HG03571 (cell line): Measurements from ENCODE around the gene SIGLECL1.

ENCODE experiments used
- ATAC-seq: cut with Tn5 transposase; IDR thresholded peaks from one replicate; pipeline ENCODE4 v1.9.1; 2021; ENCODE audit not compliant: unreplicated experiment

SIGLECL1 gene

GRCh38 chr19:51252306-51253079 lies 1.6 kb downstream of the SIGLECL1 start:
- ATAC-seq: no peak

DNA sequence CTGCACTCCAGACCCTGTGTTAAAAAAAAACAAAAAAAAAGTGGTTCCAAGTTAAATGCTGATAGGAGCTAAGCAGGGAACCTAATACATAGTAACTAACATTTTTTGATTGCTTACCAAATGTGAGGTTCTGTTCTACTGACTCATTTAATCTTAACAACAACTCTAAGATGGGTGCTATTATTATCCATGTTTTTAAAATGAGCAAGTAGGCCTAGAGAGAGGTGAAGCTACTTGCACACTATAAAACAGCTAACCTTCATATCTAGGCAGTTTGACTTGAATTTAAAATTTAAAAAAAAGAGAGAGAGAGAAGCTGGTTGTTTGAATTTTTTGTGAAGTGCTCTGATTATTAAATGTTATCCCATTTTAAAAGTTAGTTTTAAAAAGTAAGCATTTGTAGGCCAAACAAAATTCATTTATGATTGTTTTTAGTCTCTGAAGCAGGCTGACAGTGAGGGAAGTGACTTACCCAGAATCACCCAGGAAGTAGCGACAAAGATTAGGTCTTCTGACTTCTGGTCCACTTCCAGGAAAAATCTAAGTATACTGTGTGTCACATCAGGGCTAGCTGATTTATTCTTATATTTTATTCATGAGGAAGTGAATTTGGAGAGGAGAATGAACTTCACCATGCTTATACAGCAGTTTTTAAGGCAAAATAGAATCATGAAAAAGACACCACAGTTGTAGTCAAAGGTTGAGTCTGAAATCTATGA lies 2.4 kb downstream of the SIGLECL1 start:
- ATAC-seq: no peak

GRCh38 chr19:51256155-51256625 lies 5.3 kb downstream of the SIGLECL1 start:
- no peak for ATAC-seq

DNA sequence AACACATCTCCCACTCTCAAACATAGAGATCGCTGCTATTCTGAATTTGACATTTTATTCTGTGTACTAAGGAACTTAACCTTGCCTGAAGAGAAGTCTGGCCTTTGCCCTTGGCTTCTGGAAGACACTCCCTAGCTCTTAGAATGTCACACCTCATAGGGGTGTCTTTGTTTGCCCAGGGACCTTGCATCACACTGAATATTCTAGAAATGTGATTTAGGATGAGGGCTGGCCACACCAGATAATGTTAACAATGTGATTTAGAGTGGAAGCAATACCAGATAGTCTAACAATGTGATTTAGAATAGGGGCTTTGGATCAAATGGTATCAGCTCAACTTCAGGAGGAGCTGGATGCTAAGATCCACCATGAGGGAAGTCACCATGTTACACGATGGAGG lies 6.6 kb downstream of the SIGLECL1 start:
- no peak for ATAC-seq

GRCh38 chr19:51258165-51259160 lies 7.6 kb downstream of the SIGLECL1 start:
- ATAC-seq: no peak

- no peak for ATAC-seq
Observed at GRCh38 chr19:51259348-51260245, 8.7 kb downstream of the SIGLECL1 start.

DNA sequence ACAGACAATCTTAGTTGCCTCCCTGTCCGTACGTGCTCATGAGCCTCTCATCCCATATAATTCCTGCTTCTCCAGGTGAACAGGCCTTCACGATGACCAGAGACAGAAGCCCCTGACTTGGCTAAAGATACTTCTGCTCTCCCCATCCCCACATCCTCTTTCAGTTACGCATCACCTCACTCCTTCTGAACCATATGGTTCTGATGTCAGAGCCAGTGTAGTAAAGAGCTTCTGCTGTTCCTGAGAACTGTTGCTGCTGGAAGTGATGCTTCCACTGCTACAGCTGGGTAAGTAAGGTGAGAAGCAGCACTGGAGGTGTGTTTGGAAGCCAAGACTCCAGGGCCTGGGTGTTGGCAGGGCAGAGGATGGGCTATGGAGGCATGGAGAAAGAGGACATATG lies 12.9 kb downstream of the SIGLECL1 start:
- ATAC-seq: no peak

DNA sequence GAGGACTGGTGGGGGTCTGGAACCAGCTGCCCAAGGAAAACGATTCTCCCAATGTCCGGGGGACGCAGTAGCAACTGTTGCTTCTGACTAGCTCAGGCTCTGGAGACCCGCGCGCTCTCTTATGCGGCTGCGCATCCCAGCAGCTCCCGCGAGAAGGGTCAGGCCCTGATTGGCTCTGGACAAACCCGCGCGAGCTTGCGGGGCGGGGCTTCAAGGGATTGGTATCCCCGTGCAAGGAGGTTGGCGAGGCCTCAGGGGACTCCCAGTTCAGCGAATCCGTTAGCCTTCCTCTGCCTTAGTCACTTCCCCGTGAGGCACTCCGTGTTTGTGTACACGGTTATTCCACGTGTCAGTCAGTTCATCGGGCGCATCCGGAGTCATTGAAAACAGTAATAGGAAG lies 20.2 kb downstream of the SIGLECL1 start:
- no peak for ATAC-seq

DNA sequence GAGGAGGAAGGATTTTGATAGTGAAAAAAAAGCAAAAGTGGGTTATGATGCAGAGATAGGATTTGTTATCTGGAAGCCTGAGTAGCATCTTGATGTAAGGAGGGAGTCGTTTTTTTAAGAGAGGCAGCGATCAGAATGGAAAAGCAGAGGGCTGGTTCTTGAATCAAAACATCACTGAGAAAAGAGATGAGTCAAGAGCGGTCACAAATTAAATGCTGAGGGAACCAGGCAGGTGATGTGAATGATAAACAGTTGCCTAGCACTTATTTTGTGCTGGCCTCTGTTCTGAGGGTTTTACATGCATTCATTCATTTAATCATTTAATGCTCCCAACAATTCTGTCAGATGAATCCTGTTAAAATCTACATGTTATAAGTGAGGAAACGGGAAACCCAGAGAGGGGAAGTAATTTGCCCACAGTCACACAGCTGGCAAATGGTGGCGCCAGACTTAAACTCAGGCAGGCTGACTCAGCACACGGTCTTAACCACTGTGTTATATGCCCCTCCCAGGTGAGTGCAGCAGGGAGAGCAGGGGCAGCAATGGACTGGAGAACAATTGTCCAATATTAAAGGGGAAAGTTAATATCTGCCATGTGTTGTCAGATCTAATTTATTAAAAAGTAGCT lies 21.4 kb downstream of the SIGLECL1 start:
- ATAC-seq: no peak

DNA sequence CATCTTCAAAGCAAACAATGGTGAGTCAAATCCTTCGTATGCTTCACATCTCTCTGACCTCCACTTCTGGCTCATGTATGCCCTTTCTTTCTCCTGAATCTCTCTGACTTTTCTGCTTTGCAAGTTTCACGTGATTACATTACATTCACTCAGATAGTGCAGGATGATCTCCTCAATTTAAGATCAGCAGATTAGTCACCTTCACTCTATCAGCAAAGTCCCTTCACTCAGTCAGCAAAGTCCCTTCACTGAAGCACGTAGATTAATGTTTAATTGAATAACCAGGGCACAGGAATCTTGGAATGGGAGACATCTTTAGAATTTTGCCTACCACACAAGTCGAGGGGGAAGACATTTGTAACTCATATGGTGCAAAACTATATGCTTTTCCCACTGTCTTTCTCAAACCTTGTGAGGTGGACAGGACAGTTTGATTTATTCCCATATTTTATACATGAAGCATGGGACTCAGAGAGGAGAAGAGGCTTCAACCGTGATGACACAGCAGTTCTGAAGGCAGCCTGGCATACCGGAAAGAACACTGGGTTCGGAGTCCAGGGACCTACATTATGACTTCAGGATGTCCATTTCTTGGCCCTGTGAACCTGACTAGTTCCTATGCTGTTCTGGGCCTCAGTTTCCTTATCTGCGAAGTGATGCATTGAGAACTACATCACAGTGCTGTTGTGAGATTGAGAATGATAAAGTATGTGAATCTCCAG lies 23.3 kb downstream of the SIGLECL1 start:
- no peak for ATAC-seq

GRCh38 chr19:51277112-51277511 lies 26.2 kb downstream of the SIGLECL1 start:
- ATAC-seq: no peak

DNA sequence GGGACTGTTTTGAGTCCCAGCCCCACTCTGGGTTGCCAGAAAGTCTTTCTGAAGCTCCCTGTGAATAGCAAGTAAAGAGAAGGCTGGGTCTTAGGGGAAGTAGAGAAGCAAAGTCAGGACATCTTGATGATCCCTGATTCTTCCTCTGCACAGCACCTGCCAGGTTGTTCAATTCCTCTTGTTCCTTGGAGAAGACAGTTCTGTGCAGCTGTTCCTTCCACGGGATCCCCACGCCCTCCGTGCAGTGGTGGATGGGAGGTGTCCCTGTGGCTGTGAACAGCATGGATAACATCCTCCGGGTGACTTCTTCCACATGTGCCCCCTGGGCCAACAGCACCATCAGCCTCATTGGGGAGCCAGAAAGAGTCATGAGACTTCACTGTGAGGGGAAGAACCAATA lies 31.5 kb downstream of the SIGLECL1 start:
- no peak for ATAC-seq

GRCh38 chr19:51285682-51286081 lies 34.8 kb downstream of the SIGLECL1 start:
- no peak for ATAC-seq

DNA sequence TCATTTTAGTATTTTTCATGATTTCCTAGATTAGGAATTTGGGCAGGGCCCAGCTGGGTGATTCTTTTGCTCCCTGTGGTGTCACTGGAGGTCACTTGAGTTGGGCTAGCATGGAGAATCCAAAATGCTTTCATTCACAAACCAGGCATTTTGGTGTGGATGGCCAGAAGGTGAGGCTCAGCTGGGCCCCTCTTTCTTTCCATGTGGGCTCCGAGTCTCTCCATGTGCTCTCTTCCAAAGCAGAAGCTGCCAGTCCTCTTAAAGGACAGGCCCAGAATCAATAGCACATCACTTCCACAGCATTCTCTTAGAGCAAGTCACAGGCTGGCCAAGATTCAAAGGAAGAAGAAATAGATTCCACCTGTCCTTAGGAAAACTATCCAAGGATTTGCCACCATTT lies 38.8 kb downstream of the SIGLECL1 start:
- ATAC-seq: no peak

GRCh38 chr19:51292971-51293370 lies 42.1 kb downstream of the SIGLECL1 start:
- no peak for ATAC-seq

GRCh38 chr19:51293571-51294210 lies 42.8 kb downstream of the SIGLECL1 start:
- no peak for ATAC-seq

DNA sequence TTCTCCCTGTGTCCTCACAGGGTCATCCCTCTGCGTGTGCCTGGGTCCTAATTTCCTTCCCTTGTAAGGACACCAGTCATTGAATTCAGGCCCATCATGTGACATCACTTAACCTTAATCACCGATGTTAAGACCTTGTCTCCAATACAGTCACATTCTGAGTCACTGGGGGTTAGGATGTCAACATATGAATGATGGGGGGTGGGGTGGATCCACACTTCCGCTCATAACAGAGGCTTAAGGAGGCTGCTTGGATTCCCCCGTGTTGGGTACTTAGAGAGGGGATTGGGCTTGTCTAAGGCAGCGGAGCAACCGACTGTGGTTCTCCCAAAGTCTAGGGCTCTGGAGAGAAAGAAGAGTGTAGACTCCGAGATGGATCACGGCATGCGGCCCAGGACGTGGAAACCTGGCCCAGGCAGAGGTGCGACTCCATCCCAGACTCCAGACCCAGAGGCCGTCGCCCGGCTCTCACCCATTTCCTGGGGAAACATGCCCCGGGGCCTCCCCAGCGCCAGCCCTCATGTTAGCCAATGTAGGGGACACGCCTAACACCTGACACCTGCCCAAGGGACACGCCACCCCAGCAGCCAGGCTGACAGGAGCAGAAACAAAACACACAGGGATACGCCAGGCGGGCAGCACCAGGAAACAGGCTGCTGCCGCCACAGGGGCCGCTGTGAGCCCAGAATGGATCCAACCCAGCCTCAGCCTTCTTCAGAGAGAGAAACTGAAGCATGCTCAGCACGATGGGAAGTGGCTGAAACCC lies 43.5 kb downstream of the SIGLECL1 start:
- ATAC-seq: no peak

- no peak for ATAC-seq
Observed at GRCh38 chr19:51294977-51295375, 44.1 kb downstream of the SIGLECL1 start.
